ENCODE results near the gene PTPRK. TPM values are rescaled to one million over a fixed set of nuclear protein-coding genes. Genes with fewer than 3 reads are reported as not detected.

Gene PTPRK
- total and polyA plus RNA-seq, 9 of the 15 experiments (the other 6 are each of a cell fraction or from before 2014, with no cell fraction given), result 0.04 to 0.51 TPM; not detected in 7

DNA sequence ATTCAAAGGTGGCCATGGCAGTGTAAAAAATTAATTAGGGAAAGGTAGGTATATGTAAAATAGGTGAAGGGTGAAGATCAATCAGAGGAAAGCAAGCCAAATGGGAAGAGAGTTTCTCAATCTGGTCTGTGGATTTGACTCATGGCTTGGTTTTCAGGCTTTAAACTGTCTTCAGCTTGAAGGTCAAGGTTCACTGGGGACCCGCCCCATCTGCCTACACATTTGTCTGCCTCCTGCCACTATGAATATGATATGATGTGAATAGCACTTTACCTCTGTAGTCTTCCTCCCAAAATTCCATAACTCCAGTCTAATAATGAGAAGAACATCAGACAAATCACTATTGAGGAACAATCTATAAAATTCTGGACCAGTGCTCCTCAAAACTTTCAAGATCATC lies 587.3 kb downstream of the PTPRK start:
- Histone ChIP-seq H3K9me1 (ENCODE audit: control insufficient read depth, insufficient read depth, low read length) (no peaks in the 10 kb centered on the region), H3K79me2 (ENCODE audit: control insufficient read depth, insufficient read depth, low read length) (no peaks in the 10 kb centered on the region), H4K20me1 (replicated peaks; ENCODE audit: control insufficient read depth, insufficient read depth, low read length) (no peaks in the 10 kb centered on the region), H3K9me3 (replicated peaks; ENCODE audit: control insufficient read depth, insufficient read depth, low read depth, low read length) (no peaks in the 10 kb centered on the region; the same call in 1 of the 2 replicates), H3K4me2 (ENCODE audit: insufficient read depth, low read length) (no peak overlapping the region), H3K4me3 (no peak overlapping the region), H3K27ac (ENCODE audit: extremely low read depth, low read depth, low read length) (no peak overlapping the region), H2AFZ (ENCODE audit: low read depth, low read length) (no peak overlapping the region), H3K27me3 (ENCODE audit: control insufficient read depth in 2 of 2, insufficient read depth in 2 of 2, low read length in 2 of 2) (no peaks in the 10 kb centered on the region), H3K36me3 (ENCODE audit: control insufficient read depth, insufficient read depth, low read length) (no peaks in the 10 kb centered on the region), H3K4me1 (replicated peaks in 1 of 2; ENCODE audit: control insufficient read depth in 2 of 2, insufficient read depth in 2 of 2, low read length in 2 of 2) (no peaks in the 10 kb centered on the region), H3K9ac (ENCODE audit: insufficient read depth in 1 of 2, low read depth in 2 of 2, low read length in 2 of 2) (no peak overlapping the region)
- intact Hi-C loops (cut with micrococcal nuclease), result no loop called here
- FAIRE-seq (no peak), ATAC-seq (no peak), DNase-seq (ENCODE audit: extremely low read depth in 1 of 4, low spot score in 3 of 4) (no peak)
- TF ChIP-seq RFX7 (CRISPR knock-in tag; IDR thresholded peaks at IDR 0.05) (no peak), PHTF2 (CRISPR knock-in tag; IDR thresholded peaks at IDR 0.05) (no peak), CBFA2T2 (conservative IDR thresholded peaks at IDR 0.05) (no peak), ZNF140 (CRISPR knock-in tag; IDR thresholded peaks at IDR 0.05) (no peak), NFIC (IDR thresholded peaks at IDR 0.05) (no peak), KDM5B (IDR thresholded peaks at IDR 0.05; ENCODE audit: insufficient replicate concordance, low read depth, low read length) (no peak), MTA2 (IDR thresholded peaks at IDR 0.05; ENCODE audit: low read depth) (no peak), TOE1 (IDR thresholded peaks at IDR 0.05; ENCODE audit: borderline replicate concordance) (no peak), TOE1 (CRISPR knock-in tag; IDR thresholded peaks at IDR 0.05; ENCODE audit: borderline replicate concordance, low read depth) (no peak), ADNP (tag; IDR thresholded peaks at IDR 0.05) (no peak)
- TF ChIP-seq, protein P1, sequence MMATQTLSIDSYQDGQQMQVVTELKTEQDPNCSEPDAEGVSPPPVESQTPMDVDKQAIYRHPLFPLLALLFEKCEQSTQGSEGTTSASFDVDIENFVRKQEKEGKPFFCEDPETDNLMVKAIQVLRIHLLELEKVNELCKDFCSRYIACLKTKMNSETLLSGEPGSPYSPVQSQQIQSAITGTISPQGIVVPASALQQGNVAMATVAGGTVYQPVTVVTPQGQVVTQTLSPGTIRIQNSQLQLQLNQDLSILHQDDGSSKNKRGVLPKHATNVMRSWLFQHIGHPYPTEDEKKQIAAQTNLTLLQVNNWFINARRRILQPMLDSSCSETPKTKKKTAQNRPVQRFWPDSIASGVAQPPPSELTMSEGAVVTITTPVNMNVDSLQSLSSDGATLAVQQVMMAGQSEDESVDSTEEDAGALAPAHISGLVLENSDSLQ (IDR thresholded peaks at IDR 0.05), result no peak
- TF ChIP-seq, protein P2, sequence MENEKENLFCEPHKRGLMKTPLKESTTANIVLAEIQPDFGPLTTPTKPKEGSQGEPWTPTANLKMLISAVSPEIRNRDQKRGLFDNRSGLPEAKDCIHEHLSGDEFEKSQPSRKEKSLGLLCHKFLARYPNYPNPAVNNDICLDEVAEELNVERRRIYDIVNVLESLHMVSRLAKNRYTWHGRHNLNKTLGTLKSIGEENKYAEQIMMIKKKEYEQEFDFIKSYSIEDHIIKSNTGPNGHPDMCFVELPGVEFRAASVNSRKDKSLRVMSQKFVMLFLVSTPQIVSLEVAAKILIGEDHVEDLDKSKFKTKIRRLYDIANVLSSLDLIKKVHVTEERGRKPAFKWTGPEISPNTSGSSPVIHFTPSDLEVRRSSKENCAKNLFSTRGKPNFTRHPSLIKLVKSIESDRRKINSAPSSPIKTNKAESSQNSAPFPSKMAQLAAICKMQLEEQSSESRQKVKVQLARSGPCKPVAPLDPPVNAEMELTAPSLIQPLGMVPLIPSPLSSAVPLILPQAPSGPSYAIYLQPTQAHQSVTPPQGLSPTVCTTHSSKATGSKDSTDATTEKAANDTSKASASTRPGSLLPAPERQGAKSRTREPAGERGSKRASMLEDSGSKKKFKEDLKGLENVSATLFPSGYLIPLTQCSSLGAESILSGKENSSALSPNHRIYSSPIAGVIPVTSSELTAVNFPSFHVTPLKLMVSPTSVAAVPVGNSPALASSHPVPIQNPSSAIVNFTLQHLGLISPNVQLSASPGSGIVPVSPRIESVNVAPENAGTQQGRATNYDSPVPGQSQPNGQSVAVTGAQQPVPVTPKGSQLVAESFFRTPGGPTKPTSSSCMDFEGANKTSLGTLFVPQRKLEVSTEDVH (IDR thresholded peaks at IDR 0.05; ENCODE audit: low read depth, partially characterized antibody), result no peak
- TF ChIP-seq, protein P3, sequence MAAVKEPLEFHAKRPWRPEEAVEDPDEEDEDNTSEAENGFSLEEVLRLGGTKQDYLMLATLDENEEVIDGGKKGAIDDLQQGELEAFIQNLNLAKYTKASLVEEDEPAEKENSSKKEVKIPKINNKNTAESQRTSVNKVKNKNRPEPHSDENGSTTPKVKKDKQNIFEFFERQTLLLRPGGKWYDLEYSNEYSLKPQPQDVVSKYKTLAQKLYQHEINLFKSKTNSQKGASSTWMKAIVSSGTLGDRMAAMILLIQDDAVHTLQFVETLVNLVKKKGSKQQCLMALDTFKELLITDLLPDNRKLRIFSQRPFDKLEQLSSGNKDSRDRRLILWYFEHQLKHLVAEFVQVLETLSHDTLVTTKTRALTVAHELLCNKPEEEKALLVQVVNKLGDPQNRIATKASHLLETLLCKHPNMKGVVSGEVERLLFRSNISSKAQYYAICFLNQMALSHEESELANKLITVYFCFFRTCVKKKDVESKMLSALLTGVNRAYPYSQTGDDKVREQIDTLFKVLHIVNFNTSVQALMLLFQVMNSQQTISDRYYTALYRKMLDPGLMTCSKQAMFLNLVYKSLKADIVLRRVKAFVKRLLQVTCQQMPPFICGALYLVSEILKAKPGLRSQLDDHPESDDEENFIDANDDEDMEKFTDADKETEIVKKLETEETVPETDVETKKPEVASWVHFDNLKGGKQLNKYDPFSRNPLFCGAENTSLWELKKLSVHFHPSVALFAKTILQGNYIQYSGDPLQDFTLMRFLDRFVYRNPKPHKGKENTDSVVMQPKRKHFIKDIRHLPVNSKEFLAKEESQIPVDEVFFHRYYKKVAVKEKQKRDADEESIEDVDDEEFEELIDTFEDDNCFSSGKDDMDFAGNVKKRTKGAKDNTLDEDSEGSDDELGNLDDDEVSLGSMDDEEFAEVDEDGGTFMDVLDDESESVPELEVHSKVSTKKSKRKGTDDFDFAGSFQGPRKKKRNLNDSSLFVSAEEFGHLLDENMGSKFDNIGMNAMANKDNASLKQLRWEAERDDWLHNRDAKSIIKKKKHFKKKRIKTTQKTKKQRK (IDR thresholded peaks at IDR 0.05; ENCODE audit: borderline replicate concordance, low read depth, low read length), result no peak
- TF ChIP-seq, protein P4, sequence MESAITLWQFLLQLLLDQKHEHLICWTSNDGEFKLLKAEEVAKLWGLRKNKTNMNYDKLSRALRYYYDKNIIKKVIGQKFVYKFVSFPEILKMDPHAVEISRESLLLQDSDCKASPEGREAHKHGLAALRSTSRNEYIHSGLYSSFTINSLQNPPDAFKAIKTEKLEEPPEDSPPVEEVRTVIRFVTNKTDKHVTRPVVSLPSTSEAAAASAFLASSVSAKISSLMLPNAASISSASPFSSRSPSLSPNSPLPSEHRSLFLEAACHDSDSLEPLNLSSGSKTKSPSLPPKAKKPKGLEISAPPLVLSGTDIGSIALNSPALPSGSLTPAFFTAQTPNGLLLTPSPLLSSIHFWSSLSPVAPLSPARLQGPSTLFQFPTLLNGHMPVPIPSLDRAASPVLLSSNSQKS (CRISPR knock-in tag; IDR thresholded peaks at IDR 0.05), result no peak
- POLR2A ChIA-PET, result no interaction called here
- in situ Hi-C loops (cut with MboI), result no loop called here
- CTCF ChIA-PET (ENCODE audit: low intra/inter-chr PET ratio), result no interaction called here
- no TSS peak for BruUV-seq (replicated peaks)
- 0% methylated on average over 1 of the region's 1 CpG for WGBS (ENCODE audit: insufficient coverage, low coverage, missing lambda C conversion rate)

All from K562 (cell line).